HG03558 (cell line): Measurements from ENCODE around the gene CIB1.
"Not testable (repeated sequence)": the region's sequence is repeated elsewhere in the genome, so short reads cannot be mapped to it uniquely, and the experiment has no call there.

Experiments used
- ATAC-seq: cut with Tn5 transposase; IDR thresholded peaks from one replicate; pipeline ENCODE4 v1.9.1; 2021; ENCODE audit warnings: moderate number of reproducible peaks; ENCODE audit not compliant: unreplicated experiment; ENCODE audit errors: extremely low read depth

Gene CIB1

GRCh38 chr15:90233387-90234095, at the start of gene CIB1:
CIB1 (minus strand) TSS chr15:90233941; CDS start chr15:90233885, 56 bp downstream.
- ATAC-seq, result peak; percentile 77

- not testable (repeated sequence) for ATAC-seq
Observed at GRCh38 chr15:90281637-90282036, 47.9 kb upstream of the CIB1 start.

DNA sequence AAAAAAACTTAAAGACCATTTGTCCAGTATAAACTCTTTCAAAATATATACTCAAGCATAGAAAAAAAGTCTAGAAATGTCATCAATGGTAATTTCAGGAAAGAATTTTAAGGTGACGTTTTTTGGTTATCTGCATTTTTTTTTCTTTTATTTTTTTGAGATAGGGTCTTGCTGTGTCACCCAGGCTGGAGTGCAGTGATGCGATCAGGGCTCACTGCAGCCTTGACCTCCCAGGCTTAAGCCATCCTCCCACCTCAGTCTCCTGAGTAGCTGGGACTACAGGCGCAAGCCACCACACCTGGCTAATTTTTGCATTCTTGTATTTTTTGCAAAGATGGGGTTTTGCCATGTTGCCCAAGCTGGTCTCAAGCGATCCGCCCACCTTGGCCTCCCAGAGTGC, 47.0 kb upstream of the CIB1 start:
- not testable (repeated sequence) for ATAC-seq

GRCh38 chr15:90278467-90278866, 44.7 kb upstream of the CIB1 start:
- ATAC-seq, result not testable (repeated sequence)

DNA sequence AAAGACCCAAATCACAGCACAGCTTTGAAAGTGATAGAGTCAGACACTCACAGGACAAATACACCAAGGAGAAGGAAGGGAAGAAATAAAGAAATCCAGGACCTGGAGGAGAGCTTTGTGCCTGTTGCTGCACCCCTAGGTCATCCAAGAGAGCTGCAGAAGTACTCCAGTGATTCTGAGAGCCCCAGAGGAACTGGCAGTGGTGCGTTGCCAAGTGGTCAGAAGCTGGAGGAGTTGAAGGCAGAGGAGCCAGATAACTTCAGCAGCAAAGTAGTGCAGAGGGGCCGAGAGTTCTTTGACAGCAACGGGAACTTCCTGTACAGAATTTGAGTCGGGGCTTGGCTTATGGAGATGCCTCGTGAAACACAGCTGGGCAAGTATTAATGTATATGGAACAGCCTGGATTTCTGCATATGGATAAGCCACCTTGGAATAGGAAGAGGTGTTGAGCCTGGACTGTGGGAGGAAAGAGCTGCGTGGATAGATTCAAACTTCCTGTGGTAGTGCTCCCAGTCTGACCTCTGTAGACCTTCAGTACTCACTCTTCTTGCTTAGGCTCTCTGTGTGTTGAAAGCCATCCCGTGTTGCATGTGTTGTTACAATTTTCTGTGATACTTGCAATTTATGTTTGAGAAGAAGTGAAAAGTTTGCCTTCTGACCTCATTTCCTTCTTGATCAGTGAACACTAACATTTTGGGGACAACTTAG, 37.9 kb upstream of the CIB1 start:
- ATAC-seq, result no peak

- ATAC-seq, result no peak
Observed at GRCh38 chr15:90270502-90271150, 36.9 kb upstream of the CIB1 start.

GRCh38 chr15:90268415-90268814, 34.7 kb upstream of the CIB1 start:
- no peak for ATAC-seq

DNA sequence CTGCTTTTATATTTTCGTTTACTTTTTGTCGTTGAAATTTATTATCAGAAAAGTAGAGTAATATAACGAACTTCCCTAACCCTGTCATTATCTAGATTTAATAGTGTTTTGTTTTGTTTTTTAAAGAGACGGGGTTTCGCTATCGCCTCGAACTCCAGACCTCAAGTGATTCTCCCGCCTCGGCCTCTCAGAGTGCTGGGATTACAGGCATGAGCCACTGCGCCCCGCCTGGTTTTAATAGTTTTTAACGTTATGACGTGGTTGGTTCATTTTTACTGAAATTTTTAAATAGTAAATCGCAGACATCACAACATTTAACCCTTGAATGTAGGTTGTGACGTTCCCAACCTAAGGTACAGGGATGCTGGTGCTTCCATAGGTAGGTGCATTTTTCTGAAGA, 32.7 kb upstream of the CIB1 start:
- ATAC-seq, result no peak

- no peak for ATAC-seq
Observed at GRCh38 chr15:90266061-90266431, 32.3 kb upstream of the CIB1 start.

GRCh38 chr15:90265271-90266060, 31.7 kb upstream of the CIB1 start, which contains the start of gene NGRN:
NGRN (plus strand) TSS chr15:90265672; CDS start chr15:90265713, 41 bp downstream.
- ATAC-seq, result peak; percentile 66

GRCh38 chr15:90264671-90265070, 30.9 kb upstream of the CIB1 start:
- ATAC-seq, result no peak

DNA sequence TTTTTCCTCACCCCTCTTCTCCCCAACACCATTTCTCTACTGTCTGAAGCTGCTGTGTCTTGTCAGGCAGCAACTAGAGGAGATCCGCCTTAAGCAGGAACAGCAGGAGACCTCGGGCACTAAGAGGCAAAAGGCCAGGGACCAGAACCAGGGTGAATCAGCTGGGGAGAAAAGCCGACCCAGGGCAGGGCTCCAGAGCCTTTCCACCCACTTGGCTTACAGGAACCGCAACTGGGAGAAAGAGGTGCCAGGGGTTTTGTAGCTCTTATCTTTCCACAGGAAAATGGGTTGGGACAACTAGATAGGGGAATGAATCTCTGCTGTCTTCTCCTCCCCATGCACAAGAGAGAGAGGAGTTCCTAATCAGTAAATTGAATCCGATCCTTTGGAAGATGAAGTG, 28.7 kb upstream of the CIB1 start:
- ATAC-seq, result no peak

DNA sequence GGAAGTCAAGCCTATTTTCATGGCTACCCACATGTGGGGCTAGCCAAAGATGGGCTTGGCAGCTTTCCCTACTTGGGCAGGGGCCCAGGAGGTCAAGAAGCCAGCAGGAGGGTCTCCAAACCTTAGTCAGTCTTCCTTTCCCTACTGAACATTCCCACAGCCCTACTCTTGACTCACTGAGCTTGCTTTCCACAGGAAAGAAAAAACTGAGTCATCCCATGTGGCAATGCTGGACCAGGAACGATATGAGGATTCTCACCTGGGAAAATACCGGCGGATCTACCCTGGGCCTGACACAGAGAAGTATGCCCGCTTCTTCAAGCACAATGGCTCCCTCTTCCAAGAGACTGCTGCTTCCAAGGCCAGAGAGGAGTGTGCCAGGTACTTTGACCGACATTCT, 28.1 kb upstream of the CIB1 start:
- no peak for ATAC-seq

GRCh38 chr15:90260731-90261130, 27.0 kb upstream of the CIB1 start:
- not testable (repeated sequence) for ATAC-seq

DNA sequence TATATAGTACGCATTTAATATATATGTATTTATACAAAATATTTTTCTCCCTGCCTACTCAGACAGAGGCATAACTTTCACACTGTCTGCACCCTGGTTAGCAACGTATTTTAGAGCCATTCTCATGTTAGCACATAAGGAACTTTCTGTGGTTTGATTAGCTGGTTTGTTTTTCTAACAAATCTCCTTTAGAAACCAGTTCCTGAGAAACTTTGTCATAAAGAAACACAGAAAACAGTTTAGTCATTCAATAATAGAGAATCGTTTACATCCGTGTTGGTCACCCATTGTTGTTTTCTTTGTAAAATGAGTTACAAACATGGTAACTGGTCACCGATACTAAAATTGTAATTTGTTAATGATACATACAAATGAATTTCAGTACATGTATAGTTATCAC, 25.8 kb upstream of the CIB1 start:
- ATAC-seq, result peak; percentile 68

- ATAC-seq, result no peak
Observed at GRCh38 chr15:90257776-90258175, 24.0 kb upstream of the CIB1 start.

GRCh38 chr15:90249203-90249863, 15.6 kb upstream of the CIB1 start, which contains the start of gene TTLL13:
TTLL13 (plus strand) TSS chr15:90249556; CDS start chr15:90250631, 1,075 bp downstream.
- no peak for ATAC-seq

- no peak for ATAC-seq
Observed at GRCh38 chr15:90248789-90249202, 15.1 kb upstream of the CIB1 start.

- ATAC-seq, result no peak
Observed at GRCh38 chr15:90243943-90244639, 10.3 kb upstream of the CIB1 start.
